ENCODE measurements around the gene PIP5K1B.

DNA sequence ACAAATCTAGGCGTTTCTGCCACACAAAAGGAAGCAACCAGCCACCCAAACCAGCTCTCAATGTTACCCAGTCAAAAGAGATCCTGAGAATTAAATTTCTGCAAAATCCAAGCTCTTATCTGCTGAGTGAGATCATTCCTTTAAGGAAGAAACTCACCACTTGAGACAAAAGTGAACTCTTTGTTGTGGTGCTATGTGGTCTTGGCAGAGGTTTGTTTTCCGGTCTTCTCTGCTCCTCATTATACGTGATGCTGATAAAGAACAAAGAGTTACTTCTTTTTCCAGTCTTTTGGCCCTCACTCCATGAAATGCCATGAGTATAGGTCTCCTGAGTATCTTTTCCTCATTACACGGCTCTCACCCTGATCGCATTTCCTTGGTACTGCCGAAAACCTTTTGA is 226.8 kb downstream of the PIP5K1B start:
- TF ChIP-seq, protein P1, sequence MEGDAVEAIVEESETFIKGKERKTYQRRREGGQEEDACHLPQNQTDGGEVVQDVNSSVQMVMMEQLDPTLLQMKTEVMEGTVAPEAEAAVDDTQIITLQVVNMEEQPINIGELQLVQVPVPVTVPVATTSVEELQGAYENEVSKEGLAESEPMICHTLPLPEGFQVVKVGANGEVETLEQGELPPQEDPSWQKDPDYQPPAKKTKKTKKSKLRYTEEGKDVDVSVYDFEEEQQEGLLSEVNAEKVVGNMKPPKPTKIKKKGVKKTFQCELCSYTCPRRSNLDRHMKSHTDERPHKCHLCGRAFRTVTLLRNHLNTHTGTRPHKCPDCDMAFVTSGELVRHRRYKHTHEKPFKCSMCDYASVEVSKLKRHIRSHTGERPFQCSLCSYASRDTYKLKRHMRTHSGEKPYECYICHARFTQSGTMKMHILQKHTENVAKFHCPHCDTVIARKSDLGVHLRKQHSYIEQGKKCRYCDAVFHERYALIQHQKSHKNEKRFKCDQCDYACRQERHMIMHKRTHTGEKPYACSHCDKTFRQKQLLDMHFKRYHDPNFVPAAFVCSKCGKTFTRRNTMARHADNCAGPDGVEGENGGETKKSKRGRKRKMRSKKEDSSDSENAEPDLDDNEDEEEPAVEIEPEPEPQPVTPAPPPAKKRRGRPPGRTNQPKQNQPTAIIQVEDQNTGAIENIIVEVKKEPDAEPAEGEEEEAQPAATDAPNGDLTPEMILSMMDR (IDR thresholded peaks at IDR 0.05): no peak
- TF ChIP-seq NR3C1 (CRISPR knock-in tag; conservative IDR thresholded peaks at IDR 0.05; ENCODE audit: low read depth) (no peak), ETV6 (CRISPR knock-in tag; IDR thresholded peaks at IDR 0.05) (no peak), ZNF416 (CRISPR knock-in tag; IDR thresholded peaks at IDR 0.05) (no peak), E2F5 (CRISPR knock-in tag; IDR thresholded peaks at IDR 0.05) (no peak), ATF3 (CRISPR knock-in tag; conservative IDR thresholded peaks at IDR 0.05) (no peak), ZNF138 (CRISPR knock-in tag; conservative IDR thresholded peaks at IDR 0.05) (no peak), ZNF121 (CRISPR knock-in tag; IDR thresholded peaks at IDR 0.05) (no peak), FOXP1 (CRISPR knock-in tag; IDR thresholded peaks at IDR 0.05; ENCODE audit: borderline replicate concordance) (no peak), ZNF232 (CRISPR knock-in tag; IDR thresholded peaks at IDR 0.05) (no peak), IRF2 (CRISPR knock-in tag; IDR thresholded peaks at IDR 0.05; ENCODE audit: borderline replicate concordance, low read depth) (no peak), SP1 (CRISPR knock-in tag; conservative IDR thresholded peaks at IDR 0.05) (no peak)

Measured in WTC11 (cell line).